GM12878 (cell line): Measurements from ENCODE around the gene GHRH.

Experiments
- CREB1 ChIP-seq: IDR thresholded peaks from 2 replicates; pipeline ENCODE4 v1.6.1; 2012; ENCODE audit warnings: low read depth, mild to moderate bottlenecking, inconsistent platforms
- EZH2 ChIP-seq: IDR thresholded peaks from 2 replicates; pipeline ENCODE4 v1.6.1; 2012; ENCODE audit warnings: low read depth, mild to moderate bottlenecking, control low read depth, inconsistent platforms, low read length, borderline replicate concordance; ENCODE audit not compliant: control insufficient read depth
- PML ChIP-seq: IDR thresholded peaks from 2 replicates; pipeline ENCODE4 v1.6.1; 2012; ENCODE audit warnings: low read length, inconsistent platforms
- REST ChIP-seq: IDR thresholded peaks from 2 replicates; pipeline ENCODE4 v1.6.1; 2012; ENCODE audit warnings: mild to moderate bottlenecking, low read depth, low read length
- YBX1 ChIP-seq: fragments of 450-650 bp; IDR thresholded peaks from 2 replicates; pipeline ENCODE4 v1.6.1; 2016; ENCODE audit warnings: antibody characterized with exemption
- TF ChIP-seq, protein P1 (sequence below), 3 experiments: IDR thresholded peaks in 2 of 3; conservative IDR thresholded peaks in 1 of 3; 2 replicates each; pipeline ENCODE4 v1.5.1; 2011; ENCODE audit warnings: low read depth in 3 of 3, low read length in 3 of 3, mild to moderate bottlenecking in 3 of 3, control low read depth in 2 of 3, moderate library complexity in 2 of 3, inconsistent platforms in 1 of 3, mixed read lengths in 1 of 3; ENCODE audit not compliant: control insufficient read depth in 2 of 3, insufficient read depth in 1 of 3; ENCODE audit errors: extremely low read depth in 1 of 3
- TF ChIP-seq, protein P2 (sequence below): fragments of 450-650 bp; IDR thresholded peaks from 2 replicates; pipeline ENCODE4 v1.6.1; 2017; ENCODE audit warnings: borderline replicate concordance
- TF ChIP-seq, protein P3 (sequence below): fragments of 450-650 bp; IDR thresholded peaks from 2 replicates; pipeline ENCODE4 v1.6.1; 2018; ENCODE audit warnings: mild to moderate bottlenecking, low read depth, moderate library complexity; ENCODE audit not compliant: partially characterized antibody

DNA sequence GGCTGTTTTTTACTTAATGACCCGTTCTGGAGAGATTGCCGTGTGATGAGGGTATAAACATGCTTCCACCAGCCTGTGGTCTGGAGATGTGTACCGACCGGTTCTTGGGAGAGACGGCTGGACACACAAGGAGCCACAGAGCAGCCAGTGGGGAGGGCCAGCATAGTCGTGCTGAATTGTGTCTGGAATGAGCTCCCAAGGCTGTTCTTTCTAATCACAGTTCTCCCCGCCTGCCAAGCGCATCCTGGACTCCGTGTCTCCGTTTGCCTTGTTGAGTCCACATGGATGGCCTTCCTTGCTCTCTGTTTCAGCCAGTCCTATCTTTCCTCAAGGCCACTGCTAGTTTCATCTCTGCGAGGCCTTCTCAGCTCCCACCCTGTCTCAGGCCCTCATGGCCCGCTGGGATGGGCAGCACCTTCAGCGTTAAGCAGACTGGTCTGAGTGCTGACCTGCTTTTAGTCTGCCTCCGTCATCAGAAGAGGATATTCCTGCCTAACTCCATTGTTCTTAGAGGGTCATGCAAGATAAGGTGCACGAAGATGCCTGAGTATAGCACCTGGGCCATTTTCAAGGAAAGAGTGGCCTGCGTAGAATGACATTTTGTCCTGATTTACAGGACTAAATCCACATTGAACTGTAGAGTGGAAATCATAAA is 48.4 kb upstream of the GHRH start:
- TF ChIP-seq PML = no peak
- TF ChIP-seq, protein P1, sequence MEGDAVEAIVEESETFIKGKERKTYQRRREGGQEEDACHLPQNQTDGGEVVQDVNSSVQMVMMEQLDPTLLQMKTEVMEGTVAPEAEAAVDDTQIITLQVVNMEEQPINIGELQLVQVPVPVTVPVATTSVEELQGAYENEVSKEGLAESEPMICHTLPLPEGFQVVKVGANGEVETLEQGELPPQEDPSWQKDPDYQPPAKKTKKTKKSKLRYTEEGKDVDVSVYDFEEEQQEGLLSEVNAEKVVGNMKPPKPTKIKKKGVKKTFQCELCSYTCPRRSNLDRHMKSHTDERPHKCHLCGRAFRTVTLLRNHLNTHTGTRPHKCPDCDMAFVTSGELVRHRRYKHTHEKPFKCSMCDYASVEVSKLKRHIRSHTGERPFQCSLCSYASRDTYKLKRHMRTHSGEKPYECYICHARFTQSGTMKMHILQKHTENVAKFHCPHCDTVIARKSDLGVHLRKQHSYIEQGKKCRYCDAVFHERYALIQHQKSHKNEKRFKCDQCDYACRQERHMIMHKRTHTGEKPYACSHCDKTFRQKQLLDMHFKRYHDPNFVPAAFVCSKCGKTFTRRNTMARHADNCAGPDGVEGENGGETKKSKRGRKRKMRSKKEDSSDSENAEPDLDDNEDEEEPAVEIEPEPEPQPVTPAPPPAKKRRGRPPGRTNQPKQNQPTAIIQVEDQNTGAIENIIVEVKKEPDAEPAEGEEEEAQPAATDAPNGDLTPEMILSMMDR (IDR thresholded peaks at IDR 0.05 in 2 of 3, conservative IDR thresholded peaks at IDR 0.05 in 1 of 3; ENCODE audit: control insufficient read depth in 2 of 3, extremely low read depth in 1 of 3, insufficient read depth in 1 of 3, low read depth in 3 of 3, low read length in 3 of 3) = no peak
- no peak for TF ChIP-seq EZH2
- no peak for TF ChIP-seq REST
- TF ChIP-seq, protein P2, sequence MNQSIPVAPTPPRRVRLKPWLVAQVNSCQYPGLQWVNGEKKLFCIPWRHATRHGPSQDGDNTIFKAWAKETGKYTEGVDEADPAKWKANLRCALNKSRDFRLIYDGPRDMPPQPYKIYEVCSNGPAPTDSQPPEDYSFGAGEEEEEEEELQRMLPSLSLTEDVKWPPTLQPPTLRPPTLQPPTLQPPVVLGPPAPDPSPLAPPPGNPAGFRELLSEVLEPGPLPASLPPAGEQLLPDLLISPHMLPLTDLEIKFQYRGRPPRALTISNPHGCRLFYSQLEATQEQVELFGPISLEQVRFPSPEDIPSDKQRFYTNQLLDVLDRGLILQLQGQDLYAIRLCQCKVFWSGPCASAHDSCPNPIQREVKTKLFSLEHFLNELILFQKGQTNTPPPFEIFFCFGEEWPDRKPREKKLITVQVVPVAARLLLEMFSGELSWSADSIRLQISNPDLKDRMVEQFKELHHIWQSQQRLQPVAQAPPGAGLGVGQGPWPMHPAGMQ = no peak
- no peak for TF ChIP-seq CREB1
- no peak for TF ChIP-seq YBX1
- TF ChIP-seq, protein P3, sequence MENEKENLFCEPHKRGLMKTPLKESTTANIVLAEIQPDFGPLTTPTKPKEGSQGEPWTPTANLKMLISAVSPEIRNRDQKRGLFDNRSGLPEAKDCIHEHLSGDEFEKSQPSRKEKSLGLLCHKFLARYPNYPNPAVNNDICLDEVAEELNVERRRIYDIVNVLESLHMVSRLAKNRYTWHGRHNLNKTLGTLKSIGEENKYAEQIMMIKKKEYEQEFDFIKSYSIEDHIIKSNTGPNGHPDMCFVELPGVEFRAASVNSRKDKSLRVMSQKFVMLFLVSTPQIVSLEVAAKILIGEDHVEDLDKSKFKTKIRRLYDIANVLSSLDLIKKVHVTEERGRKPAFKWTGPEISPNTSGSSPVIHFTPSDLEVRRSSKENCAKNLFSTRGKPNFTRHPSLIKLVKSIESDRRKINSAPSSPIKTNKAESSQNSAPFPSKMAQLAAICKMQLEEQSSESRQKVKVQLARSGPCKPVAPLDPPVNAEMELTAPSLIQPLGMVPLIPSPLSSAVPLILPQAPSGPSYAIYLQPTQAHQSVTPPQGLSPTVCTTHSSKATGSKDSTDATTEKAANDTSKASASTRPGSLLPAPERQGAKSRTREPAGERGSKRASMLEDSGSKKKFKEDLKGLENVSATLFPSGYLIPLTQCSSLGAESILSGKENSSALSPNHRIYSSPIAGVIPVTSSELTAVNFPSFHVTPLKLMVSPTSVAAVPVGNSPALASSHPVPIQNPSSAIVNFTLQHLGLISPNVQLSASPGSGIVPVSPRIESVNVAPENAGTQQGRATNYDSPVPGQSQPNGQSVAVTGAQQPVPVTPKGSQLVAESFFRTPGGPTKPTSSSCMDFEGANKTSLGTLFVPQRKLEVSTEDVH = no peak
